Activated CD4-positive, alpha-beta T cell treated with anti-CD3 and anti-CD28 coated beads for 36 hours (primary cell): ENCODE results near the gene CELF2. TPM values are rescaled to one million over a fixed set of nuclear protein-coding genes. Genes with fewer than 3 reads are reported as not detected.

ENCODE experiments used
- ATAC-seq: fragments of 200-7000 bp; cut with Tn5 transposase; one replicate; pipeline ENCODE4 v1.10.0; 2021; ENCODE audit warnings: mild to moderate bottlenecking, moderate library complexity
- CTCF ChIA-PET: fragments of 350-600 bp; sonication (Branson Sonifier 250); formaldehyde crosslinking; loops from one replicate; lab custom pipeline; 2021; ENCODE audit warnings: antibody characterized with exemption; lab: Charles Lee
- POLR2A ChIA-PET: fragments of 350-600 bp; sonication (Branson Sonifier 250); formaldehyde crosslinking; loops from one replicate; lab custom pipeline; 2021; ENCODE audit warnings: antibody characterized with exemption, inconsistent platforms; lab: Charles Lee
- DNase-seq: peaks from one replicate; pipeline ENCODE4 v3.0.0-alpha.2; 2020
- H3K27ac Mint-ChIP-seq: one replicate; pipeline ENCODE4 v1.8.0; 2021; ENCODE audit warnings: mixed read lengths
- H3K27me3 Mint-ChIP-seq: one replicate; pipeline ENCODE4 v1.8.0; 2021; ENCODE audit warnings: mixed read lengths
- H3K36me3 Mint-ChIP-seq: one replicate; pipeline ENCODE4 v1.8.0; 2021; ENCODE audit warnings: low read depth, mixed read lengths
- H3K4me1 Mint-ChIP-seq: one replicate; pipeline ENCODE4 v1.8.0; 2021; ENCODE audit warnings: mixed read lengths
- H3K4me3 Mint-ChIP-seq: one replicate; pipeline ENCODE4 v1.8.0; 2021; ENCODE audit warnings: mild to moderate bottlenecking, moderate library complexity, mixed read lengths
- H3K9me3 Mint-ChIP-seq: one replicate; pipeline ENCODE4 v1.8.0; 2021; ENCODE audit warnings: low read depth, mixed read lengths
- intact Hi-C, 2 experiments: fragments of 100-400 bp; cut with DNase I in 1 of 2; cut with micrococcal nuclease in 1 of 2; formaldehyde crosslinking; loops; one replicate each; pipeline versions ENCODE4 v1.14.2 to v1.15.1; 2022 to 2024; cut with DNase I, micrococcal nuclease
- total RNA-seq, 2 experiments: library from RNA; stranded (reverse); gene quantifications; one replicate each; pipeline ENCODE4 v1.2.3, GENCODE V29; 2021

CELF2 gene
- total RNA-seq, 2 experiments from 2014 or later = 102 to 119 TPM

GRCh38 chr10:11086177-11086840, 68.6 kb downstream of the CELF2 start:
- H3K27ac Mint-ChIP-seq = no peak overlapping the region
- H3K9me3 Mint-ChIP-seq = no peaks in the 10 kb centered on the region
- H3K4me1 Mint-ChIP-seq = peaks cover 5% of the 10 kb centered on the region
- no peak overlapping the region for H3K4me3 Mint-ChIP-seq
- ChIA-PET CTCF (no interaction called here), POLR2A (interaction anchor here (0.7 kb wide), 1 partner anchor 62 kb away, joined by 7 read pairs; no protein-coding TSS in a partner anchor)
- no peaks in the 10 kb centered on the region for H3K27me3 Mint-ChIP-seq
- ATAC-seq = no peak
- intact Hi-C loops = no loop called here
- H3K36me3 Mint-ChIP-seq = no peaks in the 10 kb centered on the region
- no peak for DNase-seq

DNA sequence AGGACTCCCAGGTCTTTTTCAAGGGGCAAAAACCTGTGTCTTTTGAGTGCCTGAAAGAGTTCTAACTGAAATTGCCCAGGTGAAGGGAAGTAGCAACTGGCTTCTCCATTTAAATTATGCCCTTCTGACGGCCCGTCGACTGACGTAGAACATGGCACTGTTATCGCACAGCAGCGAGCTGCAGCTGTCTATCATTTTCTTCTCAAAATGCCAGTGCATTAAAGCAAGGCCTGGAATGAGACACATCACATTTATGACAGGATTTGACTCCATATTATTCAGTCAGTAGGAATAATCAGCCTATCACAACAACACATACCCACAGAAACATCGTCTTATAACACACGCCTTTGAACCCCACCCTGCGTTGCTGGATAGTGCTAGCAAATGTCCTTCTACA, 69.7 kb downstream of the CELF2 start:
- CTCF ChIA-PET = interaction anchor here (0.6 kb wide), 1 partner anchor 1048 kb away, joined by 3 read pairs; no protein-coding TSS in a partner anchor
- POLR2A ChIA-PET = no interaction called here
- DNase-seq (no peak), ATAC-seq (no peak)
- Mint-ChIP-seq H3K27me3 (no peaks in the 10 kb centered on the region), H3K4me3 (no peak overlapping the region), H3K9me3 (no peaks in the 10 kb centered on the region), H3K4me1 (peaks cover 15% of the 10 kb centered on the region), H3K27ac (no peak overlapping the region), H3K36me3 (no peaks in the 10 kb centered on the region)
- intact Hi-C loops = no loop called here

GRCh38 chr10:11088709-11089108, 71.0 kb downstream of the CELF2 start:
- POLR2A ChIA-PET = no interaction called here
- Mint-ChIP-seq H3K4me1 (peaks cover 17% of the 10 kb centered on the region), H3K4me3 (no peak overlapping the region), H3K9me3 (no peaks in the 10 kb centered on the region), H3K27me3 (no peaks in the 10 kb centered on the region), H3K36me3 (no peaks in the 10 kb centered on the region), H3K27ac (no peak overlapping the region)
- CTCF ChIA-PET = interaction anchor here (0.5 kb wide), 1 partner anchor 118 kb away, joined by 4 read pairs; no protein-coding TSS in a partner anchor
- ATAC-seq = peak; percentile 13
- intact Hi-C loops = no loop called here
- no peak for DNase-seq

DNA sequence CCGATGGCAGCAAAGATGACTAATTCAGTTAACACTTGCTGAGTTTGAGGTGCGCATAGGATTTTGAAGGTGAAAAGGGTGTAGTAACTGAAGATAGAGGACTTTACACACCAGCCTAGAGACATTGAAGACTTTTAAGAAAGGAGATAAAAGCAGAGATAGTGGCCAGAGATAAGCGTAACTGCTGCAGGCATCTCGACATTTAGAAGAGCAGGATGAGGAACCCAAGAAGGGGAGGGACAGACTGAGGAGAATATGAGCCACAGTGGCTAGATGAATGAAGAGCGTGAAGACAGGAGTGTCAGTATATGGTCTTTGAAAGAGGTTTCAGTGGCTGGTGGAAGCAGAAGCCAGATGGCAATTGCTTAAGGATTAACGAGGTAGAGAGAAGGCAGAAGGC, 71.6 kb downstream of the CELF2 start:
- no peaks in the 10 kb centered on the region for H3K36me3 Mint-ChIP-seq
- ATAC-seq = peak; percentile 52
- peaks cover 17% of the 10 kb centered on the region for H3K4me1 Mint-ChIP-seq
- H3K9me3 Mint-ChIP-seq = no peaks in the 10 kb centered on the region
- POLR2A ChIA-PET = no interaction called here
- H3K4me3 Mint-ChIP-seq = no peak overlapping the region
- H3K27me3 Mint-ChIP-seq = no peaks in the 10 kb centered on the region
- no peak for DNase-seq
- no peak overlapping the region for H3K27ac Mint-ChIP-seq
- CTCF ChIA-PET = no interaction called here
- intact Hi-C loops = no loop called here

- POLR2A ChIA-PET = no interaction called here
- intact Hi-C loops = loop anchor here (2.0 to 5.0 kb wide), 2 partner anchors 71 to 181 kb away; no protein-coding TSS in a partner anchor
- no peak overlapping the region for H3K4me3 Mint-ChIP-seq
- DNase-seq = peak; percentile 55
- H3K27me3 Mint-ChIP-seq = no peaks in the 10 kb centered on the region
- no peaks in the 10 kb centered on the region for H3K9me3 Mint-ChIP-seq
- H3K36me3 Mint-ChIP-seq = no peaks in the 10 kb centered on the region
- CTCF ChIA-PET = no interaction called here
- H3K27ac Mint-ChIP-seq = no peak overlapping the region
- peaks cover 23% of the 10 kb centered on the region for H3K4me1 Mint-ChIP-seq
- peak; percentile 68 for ATAC-seq
Measured at GRCh38 chr10:11091517-11092102, 73.9 kb downstream of the CELF2 start.

GRCh38 chr10:11093771-11094736, 76.4 kb downstream of the CELF2 start:
- POLR2A ChIA-PET = no interaction called here
- Mint-ChIP-seq H3K27me3 (no peaks in the 10 kb centered on the region), H3K27ac (no peak overlapping the region), H3K9me3 (no peaks in the 10 kb centered on the region), H3K4me3 (no peak overlapping the region), H3K4me1 (peaks cover 33% of the 10 kb centered on the region), H3K36me3 (no peaks in the 10 kb centered on the region)
- DNase-seq (no peak), ATAC-seq (no peak)
- intact Hi-C loops = loop anchor here in 1 of 2 experiments (5.0 kb wide), 1 partner anchor 178 kb away; no protein-coding TSS in a partner anchor
- CTCF ChIA-PET = interaction anchor here (0.9 kb wide), 1 partner anchor 15 kb away, joined by 4 read pairs; no protein-coding TSS in a partner anchor

- no peak for ATAC-seq
- H3K9me3 Mint-ChIP-seq = no peaks in the 10 kb centered on the region
- intact Hi-C loops = no loop called here
- POLR2A ChIA-PET = no interaction called here
- H3K4me3 Mint-ChIP-seq = no peak overlapping the region
- DNase-seq = peak; percentile 19
- no peaks in the 10 kb centered on the region for H3K36me3 Mint-ChIP-seq
- peaks cover 33% of the 10 kb centered on the region for H3K4me1 Mint-ChIP-seq
- H3K27me3 Mint-ChIP-seq = no peaks in the 10 kb centered on the region
- CTCF ChIA-PET = interaction anchor here (0.5 to 1.4 kb wide), 3 partner anchors 10 to 115 kb away, joined by 3 to 6 read pairs (median 3); no protein-coding TSS in a partner anchor
- no peak overlapping the region for H3K27ac Mint-ChIP-seq
Measured at GRCh38 chr10:11095374-11095801, 77.7 kb downstream of the CELF2 start.

- Mint-ChIP-seq H3K36me3 (no peaks in the 10 kb centered on the region), H3K27me3 (peaks cover 2% of the 10 kb centered on the region), H3K9me3 (no peaks in the 10 kb centered on the region), H3K4me3 (no peak overlapping the region), H3K27ac (no peak overlapping the region), H3K4me1 (peaks cover 28% of the 10 kb centered on the region)
- intact Hi-C loops = no loop called here
- CTCF ChIA-PET = interaction anchor here (0.7 to 1.4 kb wide), 2 partner anchors 9 to 59 kb away, joined by 3 to 6 read pairs; no protein-coding TSS in a partner anchor
- no peak for DNase-seq
- ATAC-seq = no peak
- POLR2A ChIA-PET = no interaction called here
Measured at GRCh38 chr10:11096422-11096821, 78.8 kb downstream of the CELF2 start.

- peaks cover 17% of the 10 kb centered on the region for H3K4me1 Mint-ChIP-seq
- peak; percentile 52 for DNase-seq
- no peak overlapping the region for H3K27ac Mint-ChIP-seq
- ChIA-PET POLR2A (no interaction called here), CTCF (interaction anchor here (0.7 kb wide), 1 partner anchor 318 kb away, joined by 3 read pairs; no protein-coding TSS in a partner anchor)
- H3K36me3 Mint-ChIP-seq = no peaks in the 10 kb centered on the region
- intact Hi-C loops = no loop called here
- peak; percentile 90 for ATAC-seq
- H3K9me3 Mint-ChIP-seq = no peaks in the 10 kb centered on the region
- H3K27me3 Mint-ChIP-seq = peaks cover 2% of the 10 kb centered on the region
- no peak overlapping the region for H3K4me3 Mint-ChIP-seq
Measured at GRCh38 chr10:11097686-11098085, 80.0 kb downstream of the CELF2 start.

- H3K27ac Mint-ChIP-seq = no peak overlapping the region
- ATAC-seq = no peak
- no peak for DNase-seq
- intact Hi-C loops = no loop called here
- H3K4me3 Mint-ChIP-seq = no peak overlapping the region
- POLR2A ChIA-PET = interaction anchor here (0.5 kb wide), 1 partner anchor 141 kb away, joined by 5 read pairs; no protein-coding TSS in a partner anchor
- H3K4me1 Mint-ChIP-seq = peaks cover 18% of the 10 kb centered on the region
- H3K9me3 Mint-ChIP-seq = no peaks in the 10 kb centered on the region
- peaks cover 2% of the 10 kb centered on the region for H3K27me3 Mint-ChIP-seq
- CTCF ChIA-PET = no interaction called here
- no peaks in the 10 kb centered on the region for H3K36me3 Mint-ChIP-seq
Measured at GRCh38 chr10:11098666-11099065, 81.0 kb downstream of the CELF2 start.
